T-helper 1 cell treated with Interleukin-12 subunit alpha and Interleukin-12 subunit beta and Interleukin-4 antibody, amounts not matched to agents 30 ng/mL and 1 ng/mL, for 36 hours (primary cell): ENCODE results near the gene BRD4. TPM values are rescaled to one million over a fixed set of nuclear protein-coding genes. Genes with fewer than 3 reads are reported as not detected.

Source experiments
- intact Hi-C: fragments of 100-400 bp; cut with micrococcal nuclease; formaldehyde crosslinking; loops from one replicate; pipeline ENCODE4 v1.15.1; 2024
- total RNA-seq: library from RNA; stranded (reverse); gene quantifications from 2 replicates; pipeline ENCODE4 v1.2.3, GENCODE V29; 2022

The BRD4 gene
- total RNA-seq, 1 donor from 2014 or later, result 126 TPM

DNA sequence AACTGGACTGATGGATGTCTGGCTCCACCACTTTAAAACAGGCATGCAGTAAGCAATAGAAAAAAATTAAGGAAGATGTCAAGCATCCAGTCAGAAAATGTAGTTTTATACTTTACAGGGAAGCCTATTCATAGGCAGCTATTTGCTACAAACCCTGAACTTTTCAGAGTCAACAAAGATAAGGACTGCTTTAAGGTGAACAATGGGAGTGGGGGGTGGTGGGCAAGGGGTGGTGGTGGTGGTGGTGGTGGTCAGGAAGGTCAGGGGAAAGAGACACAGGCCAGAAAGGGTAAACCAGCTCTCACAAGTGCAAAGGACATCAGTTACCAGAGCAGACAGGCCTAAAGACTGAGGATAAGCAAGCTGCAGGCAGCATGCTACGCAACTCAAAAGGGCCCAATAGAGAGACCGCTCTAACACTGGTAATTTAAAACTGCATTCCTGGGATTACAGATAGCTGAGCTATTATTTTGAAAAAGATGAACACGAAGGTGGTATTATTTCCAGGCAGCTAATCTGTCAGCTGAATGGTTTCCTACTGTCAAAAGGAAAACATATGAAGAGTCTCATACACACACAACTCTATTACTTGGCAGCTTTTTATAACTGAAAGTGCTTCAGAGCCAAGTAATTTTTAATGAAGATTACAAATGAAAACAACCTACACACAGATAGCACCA is 14.8 kb downstream of the BRD4 start:
- intact Hi-C loops, result loop anchor here (2.0 kb wide), 1 partner anchor 19 kb away; no protein-coding TSS in a partner anchor

GRCh38 chr19:15316498-15316897 is 15.8 kb downstream of the BRD4 start:
- intact Hi-C loops, result loop anchor here (2.0 kb wide), 1 partner anchor 18 kb away; no protein-coding TSS in a partner anchor

GRCh38 chr19:15315101-15315500 is 17.2 kb downstream of the BRD4 start:
- intact Hi-C loops, result no loop called here

DNA sequence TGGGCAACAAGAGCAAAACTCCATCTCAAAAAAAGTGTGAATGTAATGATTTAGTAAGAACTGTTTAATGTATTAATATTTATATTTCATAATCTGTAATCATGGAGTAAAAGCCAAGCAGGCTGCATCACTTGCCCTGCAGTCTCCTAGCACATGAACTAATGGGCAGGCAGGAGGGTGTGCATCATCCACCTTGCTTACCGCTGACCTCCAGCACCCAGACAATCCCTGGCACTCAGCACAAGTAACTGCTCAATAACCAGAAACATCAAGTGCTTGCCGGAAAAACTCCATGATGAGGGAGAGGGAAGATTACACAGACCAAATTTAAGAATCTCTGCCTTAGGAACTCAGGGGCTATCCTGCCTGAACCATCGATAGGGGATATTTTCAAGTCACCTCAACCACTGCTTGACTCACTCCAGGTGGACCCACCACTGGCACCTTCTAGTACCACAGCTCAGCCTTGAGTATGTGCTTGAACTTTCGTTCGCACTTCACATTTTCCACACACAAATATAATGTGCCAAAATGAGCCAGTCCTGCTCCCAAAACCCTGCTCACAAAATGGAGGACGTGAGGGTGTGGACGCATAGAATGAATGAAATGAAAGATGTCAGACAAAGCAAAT is 18.6 kb downstream of the BRD4 start:
- intact Hi-C loops, result no loop called here

- intact Hi-C loops, result no loop called here
Measured at GRCh38 chr19:15307169-15307568, 25.2 kb downstream of the BRD4 start.

DNA sequence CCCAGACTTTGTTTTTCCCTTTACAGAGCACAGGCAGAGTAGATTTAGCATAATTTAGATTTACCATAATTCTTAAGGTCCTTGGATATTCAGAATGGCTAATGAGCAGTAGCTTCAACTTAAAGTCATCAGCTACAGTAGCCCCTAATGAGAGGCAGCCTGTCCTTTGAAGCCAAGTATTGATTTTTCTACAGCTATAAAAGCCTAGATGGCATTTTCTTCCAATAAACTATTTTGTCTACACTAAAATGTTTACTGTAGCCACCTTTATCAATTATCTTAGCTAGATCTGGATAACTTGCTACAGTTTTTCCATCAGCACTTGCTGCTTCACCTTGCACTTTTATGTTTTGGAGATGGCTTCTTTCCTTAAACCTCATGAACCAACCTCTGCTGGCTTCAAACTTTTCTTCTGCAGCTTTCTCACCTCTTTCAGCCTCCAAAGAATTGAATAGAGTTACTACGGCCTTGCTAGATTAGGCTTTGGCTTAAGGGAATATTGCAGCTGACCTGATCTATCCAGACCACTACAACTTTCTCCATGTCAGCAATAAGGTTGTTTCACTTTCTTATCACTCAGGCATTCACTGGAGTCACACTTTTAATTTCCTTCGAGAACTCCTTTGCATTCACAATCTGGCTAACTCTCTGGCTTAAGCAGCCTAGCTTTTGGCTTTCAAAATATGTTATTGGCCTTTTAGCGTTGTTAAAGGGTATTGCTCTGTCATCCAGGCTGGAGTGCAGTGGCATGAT is 26.6 kb downstream of the BRD4 start:
- intact Hi-C loops, result no loop called here

DNA sequence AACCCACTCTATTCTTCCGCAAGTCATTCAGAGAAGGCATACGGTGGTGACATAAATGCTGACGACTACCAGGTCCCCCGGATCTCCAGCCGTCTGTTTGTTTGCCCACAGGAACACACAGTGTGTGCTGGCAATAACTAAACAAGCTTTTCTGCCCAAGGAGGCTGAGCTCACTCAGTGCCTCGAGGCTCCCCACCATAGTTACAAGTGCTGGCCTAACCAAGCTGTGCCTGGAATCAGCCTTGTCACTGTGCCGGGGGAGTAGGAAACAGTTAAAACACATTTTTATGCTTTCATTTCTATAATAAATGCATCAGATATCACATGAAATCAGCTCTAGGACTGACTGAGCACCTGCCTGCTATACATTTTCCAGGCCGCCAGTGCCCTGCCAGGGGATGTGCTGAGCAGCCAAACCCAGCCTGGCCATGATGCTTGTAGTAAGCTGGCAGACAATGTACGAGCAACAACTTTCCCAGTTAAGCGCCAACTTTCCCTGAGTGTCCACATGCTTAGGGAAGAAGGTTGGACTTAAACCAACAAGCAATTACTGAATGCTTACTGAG is 28.1 kb downstream of the BRD4 start:
- intact Hi-C loops, result no loop called here

DNA sequence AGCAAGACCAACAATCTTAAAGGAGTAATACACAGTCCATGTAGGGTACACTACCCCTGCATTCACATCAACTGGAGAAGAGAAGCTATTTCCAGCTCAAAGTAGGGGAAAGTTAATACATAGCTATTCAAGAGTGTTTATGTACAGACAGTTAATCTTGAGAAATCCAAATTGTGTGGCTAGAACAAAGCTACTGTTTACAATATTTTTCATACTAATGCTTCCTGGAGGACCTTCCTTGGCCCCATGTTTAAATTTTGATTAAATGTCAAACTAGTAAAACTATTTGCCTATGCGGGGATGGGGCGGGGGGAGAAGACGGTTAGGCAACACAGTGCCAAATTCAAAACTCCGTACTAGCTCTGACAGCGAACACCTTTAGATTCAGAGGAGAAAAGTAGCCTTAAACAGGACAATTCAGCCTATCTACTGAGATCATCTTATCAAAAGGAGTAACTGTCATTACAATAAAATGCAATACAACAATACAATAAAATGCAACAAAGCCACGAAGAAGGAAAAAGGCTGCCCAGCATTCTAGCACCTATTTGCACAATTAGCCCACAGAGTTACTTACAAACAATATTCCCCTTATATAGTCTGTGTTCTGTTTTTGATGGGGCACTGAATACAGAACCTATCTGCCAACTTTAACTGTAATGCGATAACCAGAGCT is 29.1 kb downstream of the BRD4 start:
- intact Hi-C loops, result no loop called here

DNA sequence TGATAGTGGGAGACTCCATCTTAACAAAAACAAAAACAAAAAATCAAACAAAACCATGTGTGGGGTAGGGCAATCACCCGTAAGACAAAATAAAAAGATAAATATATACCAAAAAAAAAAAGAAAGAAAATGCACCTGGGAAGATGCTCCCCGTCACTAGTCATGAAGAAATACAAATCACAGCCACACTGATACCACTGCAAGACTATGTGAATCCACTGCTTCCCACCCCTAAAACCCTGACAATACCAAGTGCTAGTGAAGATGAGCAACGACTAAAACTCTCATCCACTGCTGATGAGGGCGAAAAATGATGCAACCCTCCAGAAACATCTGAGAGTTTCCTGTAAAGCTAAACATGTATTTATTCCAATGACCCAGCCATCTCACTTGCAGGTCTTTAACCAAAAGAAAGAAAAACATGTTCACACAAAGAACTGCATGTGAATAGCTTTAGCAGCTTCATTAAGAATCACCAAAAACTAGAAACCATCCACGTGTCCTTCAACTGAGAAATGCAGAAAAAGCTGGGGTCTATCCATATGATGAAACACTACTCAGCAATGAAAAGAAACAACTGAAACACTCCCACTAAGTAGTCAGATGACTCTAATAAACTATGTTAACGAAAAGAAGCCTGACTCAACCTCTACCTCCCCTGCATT is 31.7 kb downstream of the BRD4 start:
- intact Hi-C loops, result no loop called here

DNA sequence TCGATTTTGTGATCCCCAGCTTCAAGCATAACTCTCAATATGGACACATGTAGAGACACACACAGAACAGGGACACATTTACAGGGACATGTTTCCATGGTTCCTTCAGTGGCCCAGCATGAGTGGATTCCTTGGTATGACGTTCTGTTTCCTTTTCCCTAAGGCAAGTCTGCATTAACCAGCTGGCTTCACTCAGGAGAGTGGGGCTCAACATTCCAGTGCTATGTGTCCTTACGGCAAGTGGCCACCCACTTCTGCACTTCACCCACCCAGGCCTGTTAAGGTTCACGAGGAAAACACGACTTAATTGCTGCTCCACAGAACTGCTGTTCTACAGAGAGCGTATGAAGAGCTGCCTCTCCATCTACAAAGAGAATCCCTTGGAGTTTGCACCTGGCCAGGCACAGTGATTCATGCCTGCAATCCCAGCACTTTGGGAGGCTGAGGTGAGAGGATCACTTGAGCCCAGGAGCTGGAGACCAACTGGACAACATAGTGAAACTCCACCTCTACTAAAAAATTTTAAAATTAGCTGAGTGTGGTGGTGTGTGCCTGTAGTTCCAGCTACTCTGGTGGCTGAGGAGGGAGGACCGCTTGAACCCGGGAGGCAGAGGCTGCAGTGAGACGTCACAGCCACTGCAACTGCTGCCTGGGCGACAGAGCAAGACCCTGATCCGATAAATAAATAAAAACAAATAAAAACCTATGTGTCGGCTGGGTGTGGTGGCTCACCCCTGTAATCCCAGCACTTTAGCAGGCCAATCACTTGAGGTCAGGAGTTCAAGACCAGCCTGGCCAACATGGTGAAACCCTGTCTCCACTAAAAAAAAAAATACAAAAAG is 32.5 kb downstream of the BRD4 start:
- intact Hi-C loops, result loop anchor here (2.0 kb wide), 1 partner anchor 17 kb away; no protein-coding TSS in a partner anchor

GRCh38 chr19:15298847-15299567 is 33.3 kb downstream of the BRD4 start:
- intact Hi-C loops, result loop anchor here (2.0 kb wide), 1 partner anchor 18 kb away; no protein-coding TSS in a partner anchor

DNA sequence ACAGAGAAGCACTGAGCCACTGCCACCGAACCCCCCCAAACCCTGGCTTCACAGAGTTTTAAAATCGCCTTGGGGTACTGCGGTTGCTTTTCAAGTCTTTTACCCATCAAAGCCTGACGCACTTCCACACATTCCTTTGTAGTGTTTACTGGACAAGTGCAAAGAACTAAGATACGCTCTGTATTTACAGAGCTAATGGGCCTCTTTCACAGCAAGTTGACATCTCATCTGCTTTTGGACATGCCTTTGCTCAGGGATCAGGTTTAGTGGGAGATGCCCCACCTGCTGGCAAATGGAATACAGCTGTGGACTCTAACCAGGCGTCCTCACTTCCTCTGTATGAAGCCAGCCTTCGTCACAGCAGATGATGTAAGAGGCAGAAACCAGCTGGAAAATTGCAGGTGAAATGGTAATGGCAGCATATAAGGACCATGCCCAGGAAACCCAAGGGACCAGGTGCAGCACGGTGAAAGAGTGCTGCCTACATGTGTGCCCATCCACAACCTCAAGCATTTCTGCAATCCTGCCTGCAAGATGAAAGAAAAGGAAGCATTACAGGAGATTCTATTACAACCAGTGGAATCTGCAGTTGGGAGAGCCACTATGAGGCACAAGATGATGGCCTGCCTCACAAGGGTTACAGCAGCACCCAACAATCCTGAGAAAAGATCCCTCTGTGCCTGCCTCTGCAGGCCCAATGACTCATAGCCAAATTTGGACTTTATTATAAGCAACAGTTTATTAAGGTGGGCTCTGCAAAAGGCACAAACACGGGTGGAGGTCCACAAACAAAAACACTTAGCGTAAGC is 34.7 kb downstream of the BRD4 start:
- intact Hi-C loops, result loop anchor here (1.0 to 2.0 kb wide), 3 partner anchors 10 to 33 kb away; no protein-coding TSS in a partner anchor

- intact Hi-C loops, result loop anchor here (1.0 to 2.0 kb wide), 2 partner anchors 10 to 34 kb away; no protein-coding TSS in a partner anchor
Measured at GRCh38 chr19:15296841-15297415, 35.4 kb downstream of the BRD4 start.

DNA sequence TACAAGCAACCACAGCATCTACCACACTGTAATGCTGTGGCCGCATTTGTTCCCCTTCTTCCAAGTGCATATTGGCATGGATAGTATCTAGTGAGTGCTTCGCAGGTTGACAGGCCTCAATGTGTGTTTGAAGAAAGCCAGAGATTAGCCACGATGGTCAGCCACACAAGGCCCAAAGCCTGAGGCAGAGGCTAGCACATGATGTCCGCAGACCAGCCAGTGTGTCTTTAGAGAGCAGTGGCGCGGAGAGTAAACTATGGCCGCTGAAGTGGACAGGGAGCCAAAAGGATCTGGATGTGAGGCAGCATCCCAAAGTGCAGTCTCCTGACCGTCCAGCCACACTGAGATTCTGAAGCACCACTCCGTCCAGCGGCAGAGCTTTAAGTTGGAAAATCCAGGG is 36.0 kb downstream of the BRD4 start:
- intact Hi-C loops, result loop anchor here (2.0 kb wide), 1 partner anchor 34 kb away; no protein-coding TSS in a partner anchor

DNA sequence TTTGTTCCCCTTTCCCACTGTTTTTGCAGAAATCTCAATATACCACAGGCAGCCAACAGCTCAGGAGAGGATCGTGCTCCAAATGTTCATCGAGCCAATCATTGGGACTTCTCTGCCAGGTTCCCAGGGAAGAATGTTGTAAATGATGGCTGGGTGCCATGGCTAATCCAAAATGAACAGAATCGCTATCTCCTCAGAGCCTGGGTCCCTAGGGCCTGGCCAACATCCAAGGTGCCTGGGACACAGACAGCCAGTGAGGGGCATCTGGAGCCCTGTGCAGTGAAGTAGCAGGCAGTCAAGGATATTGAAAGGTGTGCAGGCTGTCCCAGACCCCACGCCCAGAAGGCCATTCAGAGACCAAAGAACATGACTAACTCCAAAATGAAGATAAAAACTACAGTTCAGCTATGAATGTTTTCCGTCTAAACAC is 37.8 kb downstream of the BRD4 start:
- intact Hi-C loops, result no loop called here

DNA sequence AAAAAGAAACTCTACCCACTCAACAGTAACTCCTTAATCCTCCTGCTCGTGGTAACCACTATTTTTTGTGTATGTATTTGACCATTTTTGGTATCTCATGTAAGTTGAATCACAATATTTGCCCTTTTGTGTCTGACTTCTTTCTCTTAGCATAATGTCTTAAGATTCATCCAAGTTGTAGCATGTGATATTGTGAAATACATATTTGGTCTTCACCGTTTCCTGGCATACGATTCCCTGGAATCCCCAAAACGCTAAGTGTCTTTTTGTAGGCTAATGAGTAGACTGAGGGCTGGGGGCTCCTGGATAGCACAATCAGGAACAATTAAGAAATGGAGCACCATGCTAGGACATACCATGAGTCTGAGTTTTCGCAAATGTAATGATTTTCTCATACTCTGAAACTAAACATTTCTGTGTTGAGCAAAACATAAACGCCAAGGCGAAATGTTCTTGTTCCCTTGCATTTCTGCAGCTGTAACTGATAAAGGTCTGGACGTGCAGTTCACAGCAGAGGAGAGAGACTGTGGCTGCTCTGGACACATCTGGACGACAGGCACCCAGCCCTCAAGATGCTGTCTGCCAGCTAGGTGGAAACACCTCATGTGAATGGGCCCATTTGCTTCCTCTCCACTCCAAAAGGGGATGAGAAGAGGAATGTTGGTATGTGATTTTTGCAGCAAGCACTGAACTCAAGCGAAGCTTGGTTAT is 38.4 kb downstream of the BRD4 start:
- intact Hi-C loops, result no loop called here
